Renal cortical epithelial cell (primary cell): Measurements from ENCODE around the gene RNU6-1. TPM values are rescaled to one million over a fixed set of nuclear protein-coding genes. Genes with fewer than 3 reads are reported as not detected.

Experiments used
- DNase-seq: peaks from one replicate; pipeline ENCODE4 v3.0.0-alpha.2; 2011; ENCODE audit warnings: low read depth
- total RNA-seq: library from RNA; depleted of rRNA; stranded (reverse); fragments of >200 nt; gene quantifications from 2 replicates; pipeline ENCODE4 v1.2.3, GENCODE V29; 2014

The RNU6-1 gene
- total RNA-seq, 1 donor from 2014 or later = not detected

GRCh38 chr15:67820992-67821783, 18.7 kb downstream of the RNU6-1 start:
- no peak for DNase-seq

DNA sequence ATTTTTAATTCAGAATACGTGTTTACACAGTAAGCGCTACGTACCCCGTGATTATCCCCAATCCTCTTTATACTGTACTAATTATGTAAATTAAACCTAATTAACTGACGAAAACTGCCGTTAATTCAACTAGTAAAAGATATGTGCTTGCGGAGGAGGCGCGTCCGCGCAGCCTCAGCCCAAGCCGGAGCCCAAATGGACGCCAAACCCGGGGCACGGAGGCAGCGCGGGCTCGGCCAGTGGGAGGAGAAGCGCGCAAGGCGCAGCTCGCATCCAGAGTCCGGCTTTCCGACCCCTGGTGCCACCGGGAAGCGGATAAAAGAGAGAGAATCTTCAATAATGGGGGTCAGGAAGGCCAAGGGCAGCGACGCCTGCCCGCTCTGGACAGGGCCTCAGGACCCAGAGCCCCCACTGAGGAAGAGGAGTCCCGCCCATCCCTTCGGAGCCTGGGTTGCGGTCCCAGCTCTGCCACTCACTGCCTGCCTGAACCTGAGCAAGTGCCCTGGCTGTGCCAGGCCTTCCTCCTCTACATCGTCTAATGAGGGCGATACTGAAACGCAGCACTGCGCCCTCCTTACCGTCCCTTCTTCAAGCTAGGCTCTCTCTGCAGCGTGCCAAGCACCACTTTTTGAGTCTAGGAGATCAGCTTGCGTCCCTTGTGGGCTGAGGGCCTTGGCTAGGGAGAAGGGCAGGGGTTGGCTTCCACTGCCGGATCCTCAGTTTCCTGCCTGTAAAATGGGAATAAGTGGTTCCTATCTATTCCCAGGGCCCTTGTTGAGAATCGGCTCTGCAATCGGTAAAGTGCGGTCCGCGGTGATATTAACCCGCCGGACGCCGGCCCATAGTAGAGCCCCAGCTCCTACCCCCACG, 19.5 kb downstream of the RNU6-1 start:
- no peak for DNase-seq

DNA sequence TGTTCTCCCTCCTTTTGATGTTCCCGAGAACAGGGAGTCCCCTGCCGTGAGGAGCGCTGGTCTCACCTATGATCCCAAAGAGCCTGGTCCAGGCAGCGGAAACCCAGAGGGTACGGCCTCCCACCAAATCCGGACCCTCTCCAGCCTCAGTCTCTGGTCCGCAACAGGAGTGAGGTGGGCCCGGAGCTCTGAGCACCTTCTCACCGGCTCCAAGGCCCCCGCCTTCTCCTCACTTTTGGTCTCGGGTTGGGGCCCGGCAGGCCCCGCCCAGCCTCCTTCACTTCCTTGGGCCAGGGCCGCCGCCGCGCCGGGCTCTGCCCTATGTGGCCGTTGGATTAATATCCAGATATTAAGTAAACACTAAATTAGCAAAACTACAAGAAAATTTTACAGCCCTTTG, 20.2 kb downstream of the RNU6-1 start:
- no peak for DNase-seq

- no peak for DNase-seq
Measured at GRCh38 chr15:67818464-67818863, 21.4 kb downstream of the RNU6-1 start.

DNA sequence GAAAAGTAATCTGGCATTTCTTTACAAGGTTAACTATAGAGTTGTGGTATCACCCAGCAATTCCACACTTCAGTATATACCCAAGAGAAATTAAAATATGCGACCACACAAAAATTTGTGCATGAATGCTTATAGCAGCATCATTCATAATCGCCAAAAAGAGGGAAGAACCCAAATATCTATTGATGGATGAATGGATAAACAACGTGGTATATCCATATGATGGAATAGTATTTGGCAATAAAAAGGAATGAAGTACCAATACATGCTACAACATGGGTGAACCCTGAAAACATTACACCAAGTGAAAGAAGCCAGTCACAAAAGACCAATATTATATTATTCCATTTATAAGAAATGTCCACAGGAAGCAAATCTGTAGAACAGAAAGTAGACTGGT, 23.2 kb downstream of the RNU6-1 start:
- DNase-seq = no peak

DNA sequence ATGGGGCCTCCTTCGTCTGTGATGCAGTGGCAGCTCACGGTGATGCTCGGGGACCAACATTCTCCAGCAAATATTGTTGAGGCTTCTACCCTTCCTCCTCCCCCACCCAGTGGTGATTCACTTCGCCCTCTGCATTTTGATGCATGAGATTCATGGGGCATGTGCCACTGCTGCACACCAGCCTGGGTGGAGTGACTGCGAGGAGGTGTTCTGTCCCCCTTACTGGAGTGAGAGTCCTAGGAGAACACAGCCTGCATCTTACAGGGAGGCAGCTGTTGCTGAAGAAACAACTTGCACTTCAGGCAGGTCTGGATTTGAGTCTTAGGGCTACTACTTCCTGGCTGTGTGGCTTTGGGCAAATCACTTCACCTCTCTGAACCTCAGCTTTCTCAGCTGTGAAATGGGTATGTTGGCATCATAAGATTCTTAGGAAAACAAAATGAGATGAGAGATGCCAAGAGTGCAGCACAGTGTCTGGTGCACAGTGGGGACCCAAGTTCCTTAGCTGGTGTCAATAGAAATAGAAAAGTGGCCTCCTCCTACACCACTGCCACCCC, 24.7 kb downstream of the RNU6-1 start:
- no peak for DNase-seq

- no peak for DNase-seq
Measured at GRCh38 chr15:67813104-67813634, 26.7 kb downstream of the RNU6-1 start.

DNA sequence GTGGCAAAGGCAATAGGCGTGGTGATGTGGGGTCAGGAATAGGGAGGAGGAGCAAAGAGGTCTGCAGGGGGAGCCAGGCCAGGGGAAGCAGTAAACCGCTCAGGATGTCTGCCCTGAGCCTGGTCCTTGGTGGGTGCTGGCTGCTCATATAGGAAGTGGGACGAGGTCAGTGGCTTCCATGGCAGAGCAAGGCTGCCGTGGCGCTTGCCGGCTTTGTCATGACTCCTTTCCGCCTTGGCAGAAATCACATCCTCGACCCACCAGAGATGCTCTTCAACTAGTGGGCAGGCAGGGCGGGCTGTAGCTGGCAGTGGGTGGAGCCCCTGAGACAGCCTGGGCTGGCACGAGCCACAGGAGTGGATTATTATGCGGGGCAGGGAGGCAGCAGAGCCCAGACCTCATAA, 27.6 kb downstream of the RNU6-1 start:
- no peak for DNase-seq

DNA sequence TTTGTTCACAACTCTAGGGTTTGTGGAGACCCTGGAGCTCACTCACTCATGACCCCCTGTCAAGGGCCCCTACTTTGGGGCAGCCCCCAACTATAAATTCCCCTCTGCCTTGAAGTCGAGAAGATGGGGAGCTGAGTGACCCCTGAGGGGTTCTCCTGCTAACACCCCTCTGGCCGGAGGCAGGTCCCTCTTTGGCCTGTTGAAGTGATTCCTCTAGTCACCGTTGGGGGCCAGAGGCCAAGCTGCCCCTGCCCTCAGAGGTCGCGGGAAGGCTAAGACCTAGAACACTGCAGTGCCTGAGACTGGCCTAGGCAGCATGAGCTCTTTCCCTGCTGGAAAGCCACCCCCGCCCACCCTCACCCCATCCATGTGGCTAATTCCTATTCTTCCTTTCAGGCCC, 30.0 kb downstream of the RNU6-1 start:
- no peak for DNase-seq

DNA sequence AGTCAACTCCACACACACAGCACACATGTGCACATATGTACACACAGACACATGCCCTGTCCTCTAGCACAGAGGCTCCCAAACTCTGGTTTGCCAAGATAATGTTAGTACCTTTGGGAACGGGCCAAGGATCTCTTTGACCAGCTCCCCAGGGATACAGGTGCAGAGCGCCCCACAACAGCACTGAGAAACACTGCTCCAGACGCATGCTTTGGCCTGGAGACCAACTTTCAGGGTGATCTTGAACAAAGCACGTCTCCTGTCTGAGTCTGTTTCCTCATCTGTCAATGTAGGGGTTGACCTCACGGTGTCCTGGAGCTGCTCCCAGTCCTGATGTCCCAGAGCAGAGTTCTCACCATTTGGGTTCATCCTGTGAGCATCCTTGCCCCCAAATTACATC, 30.4 kb downstream of the RNU6-1 start:
- DNase-seq = no peak

- DNase-seq = no peak
Measured at GRCh38 chr15:67808821-67809220, 31.0 kb downstream of the RNU6-1 start.

DNA sequence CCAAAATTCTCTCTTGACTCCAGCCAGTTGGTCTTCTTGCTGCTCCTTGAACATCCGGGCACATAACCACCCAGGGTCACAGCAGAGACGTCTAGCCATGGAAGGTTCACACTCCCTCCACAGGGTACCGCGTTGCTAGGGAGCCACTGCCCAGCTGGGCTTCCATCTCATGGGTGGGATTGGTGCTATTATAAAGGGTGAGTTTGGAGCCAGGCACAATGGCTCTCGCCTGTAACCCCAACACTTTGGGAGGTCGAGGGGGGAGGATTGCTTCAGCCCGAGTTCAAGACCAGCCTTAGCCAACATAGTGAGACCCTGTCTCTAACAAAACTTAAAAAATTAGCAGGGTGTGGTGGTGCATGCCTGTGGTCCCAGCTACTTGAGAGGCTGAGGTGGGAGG, 32.0 kb downstream of the RNU6-1 start:
- DNase-seq = no peak

- DNase-seq = no peak
Measured at GRCh38 chr15:67807141-67807540, 32.7 kb downstream of the RNU6-1 start.

DNA sequence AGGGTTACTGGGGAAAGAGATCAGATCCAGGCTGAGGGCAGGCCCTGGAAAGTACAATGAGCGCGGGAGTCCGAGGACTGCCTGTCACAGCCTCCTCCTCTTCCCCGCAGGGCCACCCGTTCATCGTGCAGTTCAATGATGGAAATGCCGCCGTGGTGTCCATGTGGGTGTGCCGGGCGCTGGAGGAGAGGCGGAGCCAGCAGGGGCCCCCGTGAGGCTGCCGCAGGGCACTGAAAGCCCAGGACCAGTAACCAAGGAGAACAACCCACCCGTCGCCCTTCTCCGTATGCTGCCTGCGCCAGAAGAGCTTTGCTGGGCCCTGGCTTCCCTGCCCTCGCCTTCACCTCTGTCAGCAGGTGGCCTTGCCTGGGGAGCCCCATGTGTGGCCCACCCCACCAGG, 33.3 kb downstream of the RNU6-1 start:
- DNase-seq = no peak

- peak; percentile 17 for DNase-seq
Measured at GRCh38 chr15:67805666-67806516, 34.0 kb downstream of the RNU6-1 start.

DNA sequence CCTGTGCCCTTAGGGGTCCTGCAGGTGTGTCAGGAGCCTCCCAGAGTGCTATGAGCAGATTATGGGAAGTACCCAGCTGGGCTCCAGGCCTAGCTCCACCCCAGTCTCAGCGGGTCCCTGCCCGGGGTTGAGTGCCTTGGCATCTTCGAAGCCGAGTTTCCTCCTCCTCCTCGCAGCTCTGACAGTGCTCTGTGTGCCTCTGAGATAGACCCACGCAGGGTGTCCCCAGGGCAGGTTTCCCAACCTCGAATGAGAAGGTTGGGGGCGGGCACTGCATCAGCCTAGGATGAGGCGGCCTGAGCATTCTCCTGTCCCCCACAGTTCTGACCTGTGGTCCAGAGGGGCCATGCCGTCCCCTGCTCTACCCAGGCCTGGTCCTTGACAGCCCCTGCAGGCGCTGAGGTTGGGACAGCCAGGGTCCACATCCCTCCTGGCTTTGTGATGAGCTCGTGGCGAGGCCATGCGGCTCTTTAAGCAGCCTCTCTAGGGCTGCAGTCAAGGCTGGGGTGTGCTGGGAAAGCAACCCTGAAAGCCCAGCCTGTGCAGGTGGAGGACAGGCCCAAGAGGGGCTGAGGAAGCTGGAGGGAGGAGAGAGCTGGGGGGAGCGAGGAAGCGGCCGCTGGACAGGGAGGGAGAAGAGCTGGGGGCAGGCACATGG, 34.7 kb downstream of the RNU6-1 start:
- no peak for DNase-seq

DNA sequence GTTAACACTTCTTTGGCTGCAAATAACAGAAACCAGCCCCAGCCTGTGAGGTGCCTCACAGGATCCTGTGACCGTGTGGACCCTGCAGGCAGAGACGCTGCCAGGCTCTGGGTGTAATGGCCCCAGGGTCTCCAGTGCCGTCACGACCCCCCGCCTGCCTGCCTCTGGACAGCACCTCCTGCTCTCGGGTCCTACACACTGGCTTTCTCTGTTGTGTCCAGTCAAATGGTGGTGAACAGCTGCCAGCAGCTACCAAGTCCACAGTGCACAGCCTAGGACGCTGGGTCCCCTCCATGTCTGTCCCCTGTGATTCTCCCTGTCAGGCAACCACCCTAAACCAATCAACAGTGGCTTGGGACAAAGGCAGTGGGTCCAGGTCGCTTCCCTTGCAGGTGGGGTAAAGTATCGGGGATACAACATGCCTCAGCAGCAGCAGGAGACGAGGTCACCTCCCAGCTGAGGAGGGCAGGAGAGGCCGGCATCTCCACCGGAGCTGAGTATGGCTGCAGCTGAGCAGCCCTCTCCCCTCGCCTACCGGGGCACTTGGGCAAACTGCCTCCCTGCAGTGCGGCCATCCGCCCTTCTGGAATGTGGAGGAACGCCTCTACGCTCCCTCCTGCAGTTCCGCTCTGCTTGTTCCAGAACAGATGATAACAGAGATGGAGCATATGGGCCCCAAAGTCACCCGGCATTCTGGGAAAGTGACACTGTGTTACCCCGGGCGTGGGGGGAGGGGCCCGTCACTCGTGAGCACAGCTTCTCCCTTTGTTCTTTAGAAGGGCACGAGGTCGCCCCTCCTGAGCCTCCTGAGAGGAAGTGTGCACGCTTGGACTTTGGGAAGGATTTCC, 35.6 kb downstream of the RNU6-1 start:
- no peak for DNase-seq

- no peak for DNase-seq
Measured at GRCh38 chr15:67803299-67803698, 36.5 kb downstream of the RNU6-1 start.

- DNase-seq = no peak
Measured at GRCh38 chr15:67801926-67802914, 37.6 kb downstream of the RNU6-1 start.
